Keratinocyte (primary cell): Measurements from ENCODE around the gene RDH16. TPM values are rescaled to one million over a fixed set of nuclear protein-coding genes. Genes with fewer than 3 reads are reported as not detected.

Experiments
- DNase-seq: peaks from one replicate; pipeline ENCODE4 v3.0.0-alpha.2; 2011; ENCODE audit warnings: low read depth, missing footprints, low spot score
- FAIRE-seq: peaks from 2 replicates; lab custom pipeline; 2011; peaks lifted over from hg19 to GRCh38; lab: Jason Lieb, UNC
- H2AFZ ChIP-seq: 2 replicates; pipeline ENCODE4 v1.6.0; 2012; ENCODE audit warnings: low read length, control low read depth, inconsistent platforms; ENCODE audit not compliant: control insufficient read depth
- H3K27ac ChIP-seq: 2 replicates; pipeline ENCODE4 v1.5.1; 2011; ENCODE audit warnings: low read length; ENCODE audit not compliant: control insufficient read depth, insufficient read depth
- H3K27me3 ChIP-seq: 3 replicates; pipeline ENCODE4 v1.6.0; 2011; ENCODE audit warnings: low read length; ENCODE audit not compliant: control insufficient read depth, insufficient read depth; ENCODE audit errors: extremely low read depth
- H3K36me3 ChIP-seq, 2 experiments: 2 replicates in 1 of 2; 3 replicates in 1 of 2; pipeline ENCODE4 v1.5.1; 2011; ENCODE audit warnings: low read length in 2 of 2, mild to moderate bottlenecking in 1 of 2; ENCODE audit not compliant: control insufficient read depth in 2 of 2, insufficient read depth in 2 of 2; ENCODE audit errors: extremely low read depth in 1 of 2
- H3K4me1 ChIP-seq: 3 replicates; pipeline ENCODE4 v1.5.1; 2011; ENCODE audit warnings: low read length; ENCODE audit not compliant: control insufficient read depth, insufficient read depth; ENCODE audit errors: extremely low read depth
- H3K4me2 ChIP-seq: 3 replicates; pipeline ENCODE4 v1.6.0; 2011; ENCODE audit warnings: low read depth, low read length; ENCODE audit not compliant: control insufficient read depth, insufficient read depth; ENCODE audit errors: extremely low read depth
- H3K4me3 ChIP-seq, 3 experiments: fragments of 200-600 bp in 1 of 3; sonication (generic) in 1 of 3; 2 replicates in 2 of 3; 3 replicates in 1 of 3; pipeline ENCODE4 v1.5.1; 2011 to 2016; ENCODE audit warnings: low read length in 3 of 3, mild to moderate bottlenecking in 3 of 3, control low read depth in 2 of 3, inconsistent platforms in 1 of 3, low read depth in 1 of 3, mixed read lengths in 1 of 3, mixed run types in 1 of 3, moderate library complexity in 1 of 3; ENCODE audit not compliant: control insufficient read depth in 2 of 3, insufficient read depth in 2 of 3; ENCODE audit errors: extremely low read depth in 1 of 3
- H3K79me2 ChIP-seq: 2 replicates; pipeline ENCODE4 v1.6.0; 2012; ENCODE audit warnings: low read length; ENCODE audit not compliant: control insufficient read depth, insufficient read depth
- H3K9ac ChIP-seq: 3 replicates; pipeline ENCODE4 v1.6.0; 2011; ENCODE audit warnings: low read length; ENCODE audit not compliant: control insufficient read depth, insufficient read depth; ENCODE audit errors: extremely low read depth
- H3K9me1 ChIP-seq: 3 replicates; pipeline ENCODE4 v1.6.0; 2011; ENCODE audit warnings: low read length; ENCODE audit not compliant: control insufficient read depth, insufficient read depth; ENCODE audit errors: extremely low read depth
- H3K9me3 ChIP-seq: 2 replicates; pipeline ENCODE4 v1.5.1; 2012; ENCODE audit warnings: low read depth, low read length; ENCODE audit not compliant: control insufficient read depth
- H4K20me1 ChIP-seq: 3 replicates; pipeline ENCODE4 v1.6.0; 2011; ENCODE audit warnings: low read length; ENCODE audit not compliant: control insufficient read depth, insufficient read depth; ENCODE audit errors: extremely low read depth
- EZH2 ChIP-seq: IDR thresholded peaks from one replicate; pipeline ENCODE4 v1.6.1; 2012; ENCODE audit warnings: inconsistent platforms, mild to moderate bottlenecking, low read length, moderate library complexity
- dilution Hi-C: fragments of 300-500 bp; cut with MboI; formaldehyde crosslinking; loops from one replicate; pipeline ENCODE4 v1.7.0; 2020; ENCODE audit warnings: low sequenced_read_pairs; ENCODE audit not compliant: extremely low pct_ligation_motif_present
- polyA plus RNA-seq, 5 experiments: library from polyadenylated mRNA; depleted of rRNA in 3 of 5; stranded (reverse) in 3 of 5; stranded (forward) in 1 of 5; unstranded in 1 of 5; fragments of >200 nt; gene quantifications; 1 replicate in 1 of 5; 2 replicates in 3 of 5; 3 replicates in 1 of 5; pipeline versions ENCODE4 v1.2.1 to v1.2.3, GENCODE V29; 2011 to 2012; ENCODE audit warnings: missing spikeins in 2 of 5, low read depth in 1 of 5, low replicate concordance in 1 of 5
- TF ChIP-seq, protein P1 (sequence below), 3 experiments: IDR thresholded peaks in 1 of 3; conservative IDR thresholded peaks in 1 of 3; optimal IDR thresholded peaks in 1 of 3; 2 replicates in 2 of 3; 3 replicates in 1 of 3; pipeline versions ENCODE3 to v1.5.1; 2011; ENCODE audit warnings: low read length in 3 of 3, mild to moderate bottlenecking in 3 of 3, moderate library complexity in 2 of 3, control low read depth in 1 of 3, inconsistent platforms in 1 of 3; ENCODE audit not compliant: insufficient read depth in 2 of 3; ENCODE audit errors: extremely low read depth in 1 of 3

The RDH16 gene
- polyA plus RNA-seq, 1 donor (not counting 4 experiments of a cell fraction or from before 2014, with no cell fraction given), result 0.21 TPM

DNA sequence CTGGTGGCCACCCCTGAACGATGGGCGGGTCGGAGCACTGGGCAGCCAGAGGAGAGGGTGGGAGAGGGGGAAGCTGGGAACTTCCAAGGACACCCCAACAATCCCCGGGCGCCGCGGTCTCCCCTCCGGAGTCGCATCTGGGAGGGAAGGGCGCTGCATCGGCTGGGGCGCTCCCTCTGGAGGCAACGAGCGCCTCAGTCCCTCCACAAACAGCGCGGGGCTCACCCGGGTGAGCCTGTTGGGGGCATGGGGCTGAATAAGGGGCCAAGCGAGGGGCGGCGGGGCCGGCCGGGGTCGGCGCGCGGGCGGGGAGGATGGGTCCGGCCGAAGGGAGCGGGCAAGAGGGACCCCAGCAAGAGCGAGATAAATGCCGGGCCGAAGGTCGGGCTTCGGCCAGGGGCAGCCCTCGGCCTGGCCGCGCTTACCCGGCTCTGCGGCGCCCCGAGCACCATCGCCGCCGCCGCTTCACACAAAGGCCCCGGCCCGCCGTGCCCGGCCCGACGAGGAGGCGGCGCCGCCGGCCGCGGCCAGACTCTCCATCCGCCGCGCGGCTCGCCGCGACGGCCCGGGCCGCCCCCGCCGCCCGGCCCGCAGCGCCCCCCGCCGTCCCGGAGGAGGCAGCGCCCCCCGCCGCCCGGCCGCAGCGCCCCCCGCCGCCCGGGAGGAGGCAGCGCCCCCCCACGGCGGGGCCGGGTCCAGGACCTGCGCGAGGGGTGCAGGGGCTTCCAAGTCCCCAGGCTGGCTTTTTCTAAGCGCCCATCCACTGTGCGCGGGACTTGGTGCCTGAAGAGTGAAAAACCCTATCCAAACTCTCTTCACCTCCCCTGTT lies 48.8 kb upstream of the RDH16 start, which contains the start of gene ZBTB39:
ZBTB39 (minus strand) TSS at position 567 of the 829 bp plus-strand sequence. CDS start 1,629 bp downstream, outside the sequence.
- dilution Hi-C loops, result loop anchor here (10.0 kb wide), 1 partner anchor 251 kb away; the partner anchor contains the start of gene PRIM1
- H2AFZ ChIP-seq, result peak within 1 kb of the TSS; percentile 57
- H3K4me1 ChIP-seq, result peaks cover 6% of the 10 kb centered on the region
- no peaks in the 10 kb centered on the region for H3K9me3 ChIP-seq
- peaks cover 14 to 23% of the 10 kb centered on the region in 2 experiments for H3K36me3 ChIP-seq
- peak within 1 kb of the TSS; percentile 38 for H3K27ac ChIP-seq
- peak within 1 kb of the TSS; percentile 79 to 85 (median 81) for H3K4me3 ChIP-seq
- no peak for FAIRE-seq
- TF ChIP-seq, protein P1, sequence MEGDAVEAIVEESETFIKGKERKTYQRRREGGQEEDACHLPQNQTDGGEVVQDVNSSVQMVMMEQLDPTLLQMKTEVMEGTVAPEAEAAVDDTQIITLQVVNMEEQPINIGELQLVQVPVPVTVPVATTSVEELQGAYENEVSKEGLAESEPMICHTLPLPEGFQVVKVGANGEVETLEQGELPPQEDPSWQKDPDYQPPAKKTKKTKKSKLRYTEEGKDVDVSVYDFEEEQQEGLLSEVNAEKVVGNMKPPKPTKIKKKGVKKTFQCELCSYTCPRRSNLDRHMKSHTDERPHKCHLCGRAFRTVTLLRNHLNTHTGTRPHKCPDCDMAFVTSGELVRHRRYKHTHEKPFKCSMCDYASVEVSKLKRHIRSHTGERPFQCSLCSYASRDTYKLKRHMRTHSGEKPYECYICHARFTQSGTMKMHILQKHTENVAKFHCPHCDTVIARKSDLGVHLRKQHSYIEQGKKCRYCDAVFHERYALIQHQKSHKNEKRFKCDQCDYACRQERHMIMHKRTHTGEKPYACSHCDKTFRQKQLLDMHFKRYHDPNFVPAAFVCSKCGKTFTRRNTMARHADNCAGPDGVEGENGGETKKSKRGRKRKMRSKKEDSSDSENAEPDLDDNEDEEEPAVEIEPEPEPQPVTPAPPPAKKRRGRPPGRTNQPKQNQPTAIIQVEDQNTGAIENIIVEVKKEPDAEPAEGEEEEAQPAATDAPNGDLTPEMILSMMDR (optimal IDR thresholded peaks at IDR 0.05 in 1 of 3, IDR thresholded peaks at IDR 0.05 in 1 of 3, conservative IDR thresholded peaks at IDR 0.05 in 1 of 3; ENCODE audit: extremely low read depth in 1 of 3, insufficient read depth in 2 of 3, low read length in 3 of 3), result peak in 2 of 3 experiments; percentile 46 to 70
- TF ChIP-seq EZH2, result no peak
- DNase-seq, result no peak
- peak within 1 kb of the TSS; percentile 76 for H3K9ac ChIP-seq
- no peaks in the 10 kb centered on the region for H3K27me3 ChIP-seq
- no peaks in the 10 kb centered on the region for H3K9me1 ChIP-seq
- H3K79me2 ChIP-seq, result peaks cover 23% of the 10 kb centered on the region
- H3K4me2 ChIP-seq, result peak within 1 kb of the TSS; percentile 86
- H4K20me1 ChIP-seq, result no peaks in the 10 kb centered on the region

DNA sequence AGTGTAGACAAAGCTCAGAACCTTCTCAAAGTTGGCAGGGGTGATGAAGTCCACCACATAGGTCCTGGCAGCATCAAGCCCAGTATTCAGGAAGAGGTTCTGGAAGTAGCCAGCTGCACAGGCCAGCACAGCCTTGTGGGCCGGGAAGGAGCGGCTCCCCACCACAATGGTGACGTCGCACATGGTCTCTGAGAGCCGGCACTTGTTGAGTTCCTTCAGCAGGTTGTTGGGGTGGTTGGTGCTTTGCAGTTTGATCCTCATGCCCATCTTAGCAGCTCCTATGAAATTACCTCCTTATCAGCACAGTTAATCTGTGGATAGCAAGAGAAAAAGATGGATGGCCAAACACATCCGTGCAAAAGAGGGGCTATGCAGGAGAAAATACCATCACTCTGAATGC lies 47.2 kb upstream of the RDH16 start:
- no peak for FAIRE-seq
- Histone ChIP-seq H3K27me3 (no peaks in the 10 kb centered on the region), H3K4me2 (no peak overlapping the region), H3K9me3 (no peaks in the 10 kb centered on the region), H3K36me3 (peaks cover 17 to 25% of the 10 kb centered on the region in 2 experiments), H3K27ac (no peak overlapping the region), H4K20me1 (no peaks in the 10 kb centered on the region), H2AFZ (no peak overlapping the region), H3K4me1 (peaks cover 6% of the 10 kb centered on the region), H3K79me2 (peaks cover 26% of the 10 kb centered on the region), H3K9ac (no peak overlapping the region), H3K4me3 (no peak overlapping the region), H3K9me1 (no peaks in the 10 kb centered on the region)
- no peak for TF ChIP-seq EZH2
- TF ChIP-seq, protein P1 (optimal IDR thresholded peaks at IDR 0.05 in 1 of 3, IDR thresholded peaks at IDR 0.05 in 1 of 3, conservative IDR thresholded peaks at IDR 0.05 in 1 of 3; ENCODE audit: extremely low read depth in 1 of 3, insufficient read depth in 2 of 3, low read length in 3 of 3), result no peak
- dilution Hi-C loops, result loop anchor here (10.0 kb wide), 1 partner anchor 250 kb away; the partner anchor contains the start of gene PRIM1
- DNase-seq, result no peak
